NT2/D1 (cell line): ENCODE data around the gene NECTIN3.

Experiments used
- YY1 ChIP-seq: IDR thresholded peaks from 2 replicates; pipeline ENCODE4 v1.6.1; 2011; ENCODE audit not compliant: insufficient read length, insufficient read depth
- ZNF274 ChIP-seq: IDR thresholded peaks from 2 replicates; pipeline ENCODE4 v1.6.1; 2011; ENCODE audit warnings: mild to moderate bottlenecking, low read depth, low read length

- TF ChIP-seq ZNF274 (peak; percentile 43; the same call in 1 of the 2 replicates), YY1 (no peak)
These were observed 102.3 kb downstream of the NECTIN3 start for GRCh38 chr3:111173906-111174305.
